Left lung (tissue), 10 donors: ENCODE measurements around the gene HERPUD1. TPM values are rescaled to one million over a fixed set of nuclear protein-coding genes. Genes with fewer than 3 reads are reported as not detected.
"Not testable (repeated sequence)": the region's sequence is repeated elsewhere in the genome, so short reads cannot be mapped to it uniquely, and the experiment has no call there.

Experiments used
- ATAC-seq: fragments of 200-7000 bp; cut with Tn5 transposase; one replicate; pipeline ENCODE4 v1.9.1; 2020; ENCODE audit warnings: moderate library complexity
- DNase-seq, 4 donors: peaks; one replicate each; pipeline ENCODE4 v3.0.0-alpha.2; 2013 to 2020
- H3K27ac ChIP-seq, 2 donors: fragments of 200-600 bp; sonication (generic) in 1 of 2; one replicate each; pipeline versions ENCODE4 v1.5.0 to v1.8.0; 2020 to 2021
- H3K27me3 ChIP-seq, 2 donors: fragments of 200-600 bp; sonication (generic) in 1 of 2; one replicate each; pipeline versions ENCODE4 v1.5.0 to v1.8.0; 2020 to 2021
- H3K36me3 ChIP-seq, 2 donors: fragments of 200-600 bp; sonication (generic) in 1 of 2; one replicate each; pipeline versions ENCODE4 v1.5.0 to v1.8.0; 2020 to 2021
- H3K4me1 ChIP-seq, 2 donors: fragments of 200-600 bp; one replicate each; pipeline ENCODE4 v1.8.0; 2021
- H3K4me3 ChIP-seq, 2 donors: fragments of 200-600 bp; sonication (generic) in 1 of 2; one replicate each; pipeline versions ENCODE4 v1.5.0 to v1.8.0; 2020 to 2021; ENCODE audit warnings: mild to moderate bottlenecking in 1 of 2
- H3K9me3 ChIP-seq, 2 donors: fragments of 200-600 bp; sonication (generic) in 1 of 2; one replicate each; pipeline versions ENCODE4 v1.5.0 to v1.8.0; 2020 to 2021
- CTCF ChIP-seq, 2 donors: fragments of 200-600 bp; sonication (generic) in 1 of 2; IDR thresholded peaks; one replicate each; pipeline versions ENCODE4 v1.5.0 to v1.8.0; 2021; ENCODE audit warnings: antibody characterized with exemption in 2 of 2
- intact Hi-C, 2 donors: fragments of 100-400 bp; cut with DNase I; formaldehyde crosslinking; loops; one replicate each; pipeline versions ENCODE4 v1.11.2 to v1.14.2; 2022
- polyA plus RNA-seq, 6 donors: library from polyadenylated mRNA; unstranded; fragments of 120-200 nt; gene quantifications; one replicate each; pipeline ENCODE4 v1.2.1, GENCODE V29; 2013; ENCODE audit not compliant: insufficient read length in 6 of 6
- total RNA-seq, 2 donors: library from RNA; stranded (reverse); fragmentation: NEBNext Ultra II Directional; extraction: Animal tissue kit (Norgen Biotek cat#: 25700); gene quantifications; one replicate each; pipeline ENCODE4 v1.2.1, GENCODE V29; 2021
- donor health status: DM: no; HTN: yes; CAD: no.
- donor health status: DM: no; HTN: no; CAD: no.

The HERPUD1 gene
- total and polyA plus RNA-seq, 8 donors = 99.6 to 155 (median 115) TPM

- Histone ChIP-seq H3K4me1 (peaks cover 9 to 36% of the 10 kb centered on the region in 2 donors), H3K27me3 (no peaks in the 10 kb centered on the region), H3K27ac (peak overlapping the region; percentile 99 to 100), H3K9me3 (no peaks in the 10 kb centered on the region), H3K4me3 (peak overlapping the region in 1 of 2 donors; percentile 98), H3K36me3 (peaks cover 0 to 16% of the 10 kb centered on the region in 2 donors)
- peak in 2 of 4 donors; percentile 77 to 82 for DNase-seq
- TF ChIP-seq CTCF (IDR thresholded peaks at IDR 0.05) = no peak
- no peak for ATAC-seq
- intact Hi-C loops = no loop called here
Observed at GRCh38 chr16:56930486-56931270, 1.3 kb upstream of the HERPUD1 start.

DNA sequence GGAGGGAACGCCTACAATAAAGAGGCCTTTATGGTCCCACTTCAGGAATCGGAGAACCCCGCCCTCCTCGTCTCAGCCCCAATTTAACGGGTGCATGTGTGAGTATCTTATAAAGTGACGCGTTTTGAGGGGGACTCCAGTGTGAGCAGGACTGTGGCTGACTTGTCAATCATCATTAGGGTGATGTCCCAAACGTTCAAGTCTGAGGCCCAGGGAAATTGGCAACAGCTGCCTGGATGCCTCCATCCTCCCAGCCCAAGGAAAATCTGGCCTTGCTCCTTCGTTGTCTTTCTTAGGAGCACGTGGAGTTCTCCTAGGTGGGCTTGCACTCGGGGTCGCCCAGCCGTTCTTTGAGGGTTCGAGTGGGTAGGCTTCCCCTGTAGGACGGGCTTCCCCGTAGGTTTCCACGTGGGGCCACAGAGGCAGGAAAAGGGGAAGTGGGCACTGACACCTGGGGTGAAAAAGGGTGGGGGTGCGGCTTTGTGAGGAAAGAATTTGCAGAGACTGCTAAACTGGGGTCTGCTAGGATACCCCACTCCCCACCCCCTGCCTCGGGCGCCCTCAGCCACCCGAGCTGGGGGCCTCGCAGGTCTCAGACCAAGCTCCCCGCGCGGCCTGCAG is 561 bp upstream of the HERPUD1 start:
- ATAC-seq (peak; percentile 4), DNase-seq (peak in 1 of 4 donors; percentile 46)
- intact Hi-C loops = no loop called here
- peaks cover 0 to 23% of the 10 kb centered on the region in 2 donors for H3K36me3 ChIP-seq
- H3K27me3 ChIP-seq = no peaks in the 10 kb centered on the region
- H3K27ac ChIP-seq = peak overlapping the region; percentile 99 to 100
- peak overlapping the region; percentile 98 for H3K4me3 ChIP-seq
- TF ChIP-seq CTCF (IDR thresholded peaks at IDR 0.05) = no peak
- H3K4me1 ChIP-seq = peaks cover 16 to 43% of the 10 kb centered on the region in 2 donors
- H3K9me3 ChIP-seq = no peaks in the 10 kb centered on the region

DNA sequence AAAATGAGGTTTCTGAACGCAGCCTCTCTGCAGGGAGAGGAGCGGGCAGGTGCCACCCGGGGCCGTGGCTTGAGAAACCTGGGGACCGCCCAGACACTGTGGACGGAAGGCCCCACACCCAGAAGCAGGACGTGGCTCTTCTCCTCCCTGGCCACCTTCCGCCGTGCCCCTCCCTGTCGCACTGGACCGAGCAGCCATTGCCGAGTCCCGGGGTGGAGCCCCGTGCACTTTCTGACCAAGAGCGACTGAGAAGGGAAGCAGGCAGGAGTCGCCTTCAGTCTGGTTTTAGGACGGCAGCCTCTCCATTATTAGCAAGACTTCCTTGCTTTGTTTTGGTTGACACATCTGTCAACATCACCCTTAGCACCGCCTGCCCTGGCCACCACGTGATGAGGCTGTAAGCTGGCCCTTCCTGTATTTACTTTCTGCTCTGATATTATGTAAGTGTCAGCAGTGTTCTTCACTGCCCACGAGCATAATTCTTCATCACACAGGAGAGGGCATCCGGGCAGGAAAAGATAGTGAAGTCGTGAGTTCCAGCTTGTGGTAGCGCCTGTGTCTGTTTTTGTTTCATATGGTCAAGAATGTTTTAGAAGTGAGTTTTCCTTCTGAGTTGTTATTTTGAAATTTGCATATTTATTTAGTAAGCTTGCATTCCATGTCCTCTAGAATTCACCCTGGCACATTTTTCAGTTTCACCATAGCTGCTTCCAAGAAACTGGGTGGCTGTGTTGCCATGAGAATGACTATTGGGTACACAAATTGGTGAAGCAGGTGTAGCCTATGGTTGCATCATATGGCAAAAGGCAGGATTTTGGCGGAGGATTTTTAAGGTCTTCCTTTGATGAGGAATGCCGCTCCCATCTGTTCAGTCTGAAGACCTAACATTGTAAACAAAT is 1.0 kb downstream of the HERPUD1 start:
- intact Hi-C loops = no loop called here
- no peak for TF ChIP-seq CTCF (IDR thresholded peaks at IDR 0.05)
- H3K4me1 ChIP-seq = peaks cover 16 to 59% of the 10 kb centered on the region in 2 donors

DNA sequence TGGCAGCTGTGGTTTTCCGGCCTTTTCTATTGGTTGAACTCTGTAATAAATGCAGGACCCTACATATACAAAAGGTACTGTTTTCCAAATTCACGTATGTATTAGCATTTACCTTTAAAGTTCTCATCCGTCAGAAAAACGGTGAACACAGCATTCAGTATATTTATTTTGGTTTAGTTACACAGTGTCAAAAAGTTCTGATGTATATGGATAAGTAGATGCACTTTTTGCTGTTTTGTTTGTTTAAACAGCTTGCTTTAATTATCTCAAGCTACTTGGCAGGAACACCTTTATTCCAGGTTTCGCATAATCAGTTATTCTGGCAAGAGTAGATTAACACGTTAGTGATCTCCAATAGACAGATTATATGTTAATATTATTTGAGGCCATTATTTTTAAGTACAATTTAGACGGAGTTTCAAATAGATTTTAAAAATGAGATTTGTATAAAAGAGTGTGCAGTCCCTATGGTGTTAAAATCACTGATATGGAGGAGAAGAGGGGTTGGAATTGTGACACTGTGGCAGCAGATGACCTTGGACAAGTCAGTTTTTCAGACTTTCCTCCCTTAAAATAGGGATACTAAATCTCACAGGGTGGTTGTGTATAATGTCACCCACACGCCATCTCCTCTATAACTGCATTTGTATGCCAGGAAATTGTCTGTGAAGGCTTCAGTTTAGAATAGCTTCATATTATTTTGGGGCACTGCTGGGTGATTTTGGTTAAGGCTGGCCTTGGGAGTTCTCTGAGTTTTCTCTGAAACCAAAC is 2.1 kb downstream of the HERPUD1 start:
- no peak for ATAC-seq

More for the DNA sequence above, 1.0 kb downstream of the HERPUD1 start:
- peak; percentile 70 for ATAC-seq
- H3K27me3 ChIP-seq = no peaks in the 10 kb centered on the region
- peak overlapping the region; percentile 99 to 100 for H3K27ac ChIP-seq
- no peaks in the 10 kb centered on the region for H3K9me3 ChIP-seq
- peaks cover 9 to 39% of the 10 kb centered on the region in 2 donors for H3K36me3 ChIP-seq
- peak; percentile 68 to 94 (median 88) for DNase-seq
- peak overlapping the region; percentile 98 for H3K4me3 ChIP-seq

DNA sequence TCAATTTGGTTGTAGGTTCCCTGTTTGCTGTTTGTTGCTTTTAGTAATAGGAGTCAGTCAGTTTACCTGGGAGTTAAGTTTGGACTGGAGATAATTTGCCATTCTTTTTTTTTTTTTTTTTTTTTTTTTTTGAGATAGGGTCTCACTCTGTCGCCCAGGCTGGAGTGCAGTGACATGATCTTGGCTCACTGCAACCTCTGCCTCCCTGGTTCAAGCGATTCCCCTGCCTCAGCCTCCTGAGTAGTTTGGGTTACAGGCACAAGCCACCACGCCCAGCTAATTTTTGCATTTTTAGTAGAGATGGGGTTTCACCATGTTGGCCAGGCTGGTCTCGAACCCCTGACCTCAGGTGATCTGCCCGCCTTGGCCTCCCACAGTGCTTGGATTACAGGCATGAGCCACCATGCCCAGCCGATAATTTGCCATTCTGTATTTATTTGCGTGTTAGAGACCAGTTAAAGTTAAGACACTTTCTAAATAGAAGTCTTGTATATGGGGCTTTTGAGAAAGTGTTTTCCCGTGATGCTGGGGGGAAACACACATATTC is 2.7 kb downstream of the HERPUD1 start:
- peaks cover 21 to 76% of the 10 kb centered on the region in 2 donors for H3K4me1 ChIP-seq

More for the DNA sequence above, 2.1 kb downstream of the HERPUD1 start:
- Histone ChIP-seq H3K27me3 (no peaks in the 10 kb centered on the region), H3K36me3 (peaks cover 9 to 50% of the 10 kb centered on the region in 2 donors), H3K4me1 (peaks cover 21 to 69% of the 10 kb centered on the region in 2 donors), H3K4me3 (peak overlapping the region; percentile 98), H3K9me3 (no peaks in the 10 kb centered on the region), H3K27ac (peak overlapping the region; percentile 99 to 100)
- no peak for DNase-seq
- no peak for TF ChIP-seq CTCF (IDR thresholded peaks at IDR 0.05)
- intact Hi-C loops = no loop called here

More for the DNA sequence above, 2.7 kb downstream of the HERPUD1 start:
- ATAC-seq, DNase-seq, H3K27me3 ChIP-seq, H3K9me3 ChIP-seq, intact Hi-C loops: not testable (repeated sequence)
- peaks cover 9 to 56% of the 10 kb centered on the region in 2 donors for H3K36me3 ChIP-seq
- peak overlapping the region; percentile 20 to 50 for H3K27ac ChIP-seq
- H3K4me3 ChIP-seq = peak overlapping the region; percentile 98
